ENCODE data around the gene RASA3.

RASA3 gene

GRCh38 chr13:114095486-114095885, 36.9 kb downstream of the RASA3 start:
- peaks cover 5% of the 10 kb centered on the region for H3K9me3 ChIP-seq (ENCODE audit: insufficient read depth, low read length, severe bottlenecking)
- H3K4me2 ChIP-seq (ENCODE audit: insufficient read depth, low read length), result no peak overlapping the region
- ATAC-seq (ENCODE audit: insufficient read depth, low read depth) (no peak), DNase-seq (no peak)
- peaks cover 51% of the 10 kb centered on the region for H4K20me1 ChIP-seq (ENCODE audit: insufficient read depth, low read length)
- peaks cover 72% of the 10 kb centered on the region for H3K79me2 ChIP-seq (ENCODE audit: insufficient read depth, low read length)
- no peaks in the 10 kb centered on the region for H3K36me3 ChIP-seq (ENCODE audit: insufficient read depth, low read length)
- H3K9ac ChIP-seq (ENCODE audit: low read depth, low read length), result no peak overlapping the region
- H3K27me3 ChIP-seq (ENCODE audit: insufficient read depth, low read length, poor library complexity), result no peaks in the 10 kb centered on the region
- no peak for TF ChIP-seq EZH2 (IDR thresholded peaks at IDR 0.05; ENCODE audit: borderline replicate concordance, low read depth, low read length, severe bottlenecking)
- TF ChIP-seq CTCF (IDR thresholded peaks at IDR 0.05; ENCODE audit: borderline replicate concordance, extremely low read depth, low read length, poor library complexity, severe bottlenecking), result no peak
- no peak overlapping the region for H2AFZ ChIP-seq (ENCODE audit: low read depth, low read length)
- H3K27ac ChIP-seq (ENCODE audit: low read length), result no peak overlapping the region
- H3K4me3 ChIP-seq (ENCODE audit: low read depth in 1 of 2, low read length in 2 of 2), result no peak overlapping the region
- H3K4me1 ChIP-seq (ENCODE audit: insufficient read depth, low read length), result no peaks in the 10 kb centered on the region

GRCh38 chr13:114093118-114093517, 39.3 kb downstream of the RASA3 start:
- Histone ChIP-seq H3K4me1 (ENCODE audit: insufficient read depth, low read length) (no peaks in the 10 kb centered on the region), H3K4me3 (ENCODE audit: low read depth in 1 of 2, low read length in 2 of 2) (no peak overlapping the region), H2AFZ (ENCODE audit: low read depth, low read length) (no peak overlapping the region), H3K79me2 (ENCODE audit: insufficient read depth, low read length) (peaks cover 85% of the 10 kb centered on the region), H3K4me2 (ENCODE audit: insufficient read depth, low read length) (no peak overlapping the region), H3K9me3 (ENCODE audit: insufficient read depth, low read length, severe bottlenecking) (peaks cover 5% of the 10 kb centered on the region), H3K27ac (ENCODE audit: low read length) (no peak overlapping the region), H3K27me3 (ENCODE audit: insufficient read depth, low read length, poor library complexity) (no peaks in the 10 kb centered on the region), H4K20me1 (ENCODE audit: insufficient read depth, low read length) (peaks cover 45% of the 10 kb centered on the region), H3K9ac (ENCODE audit: low read depth, low read length) (no peak overlapping the region), H3K36me3 (ENCODE audit: insufficient read depth, low read length) (no peaks in the 10 kb centered on the region)
- no peak for ATAC-seq (ENCODE audit: insufficient read depth, low read depth)
- TF ChIP-seq CTCF (IDR thresholded peaks at IDR 0.05; ENCODE audit: borderline replicate concordance, extremely low read depth, low read length, poor library complexity, severe bottlenecking) (no peak), EZH2 (IDR thresholded peaks at IDR 0.05; ENCODE audit: borderline replicate concordance, low read depth, low read length, severe bottlenecking) (no peak)
- no peak for DNase-seq

- H3K9me3 ChIP-seq (ENCODE audit: insufficient read depth, low read length, severe bottlenecking), result peaks cover 5% of the 10 kb centered on the region
- H3K27ac ChIP-seq (ENCODE audit: low read length), result no peak overlapping the region
- no peaks in the 10 kb centered on the region for H3K4me1 ChIP-seq (ENCODE audit: insufficient read depth, low read length)
- H2AFZ ChIP-seq (ENCODE audit: low read depth, low read length), result no peak overlapping the region
- no peak for TF ChIP-seq EZH2 (IDR thresholded peaks at IDR 0.05; ENCODE audit: borderline replicate concordance, low read depth, low read length, severe bottlenecking)
- no peak for TF ChIP-seq CTCF (IDR thresholded peaks at IDR 0.05; ENCODE audit: borderline replicate concordance, extremely low read depth, low read length, poor library complexity, severe bottlenecking)
- no peaks in the 10 kb centered on the region for H3K36me3 ChIP-seq (ENCODE audit: insufficient read depth, low read length)
- H3K9ac ChIP-seq (ENCODE audit: low read depth, low read length), result no peak overlapping the region
- no peak overlapping the region for H3K4me3 ChIP-seq (ENCODE audit: low read depth in 1 of 2, low read length in 2 of 2)
- no peak for DNase-seq
- no peaks in the 10 kb centered on the region for H3K27me3 ChIP-seq (ENCODE audit: insufficient read depth, low read length, poor library complexity)
- H3K4me2 ChIP-seq (ENCODE audit: insufficient read depth, low read length), result no peak overlapping the region
- H3K79me2 ChIP-seq (ENCODE audit: insufficient read depth, low read length), result peaks cover 85% of the 10 kb centered on the region
- no peak for ATAC-seq (ENCODE audit: insufficient read depth, low read depth)
- H4K20me1 ChIP-seq (ENCODE audit: insufficient read depth, low read length), result peaks cover 40% of the 10 kb centered on the region
Observed at GRCh38 chr13:114092468-114092867, 40.0 kb downstream of the RASA3 start.

GRCh38 chr13:114090476-114090875, 41.9 kb downstream of the RASA3 start:
- Histone ChIP-seq H3K9ac (ENCODE audit: low read depth, low read length) (no peak overlapping the region), H3K9me3 (ENCODE audit: insufficient read depth, low read length, severe bottlenecking) (peaks cover 5% of the 10 kb centered on the region), H3K27ac (ENCODE audit: low read length) (no peak overlapping the region), H3K27me3 (ENCODE audit: insufficient read depth, low read length, poor library complexity) (no peaks in the 10 kb centered on the region), H3K4me2 (ENCODE audit: insufficient read depth, low read length) (no peak overlapping the region), H3K4me1 (ENCODE audit: insufficient read depth, low read length) (no peaks in the 10 kb centered on the region), H2AFZ (ENCODE audit: low read depth, low read length) (no peak overlapping the region), H3K4me3 (ENCODE audit: low read depth in 1 of 2, low read length in 2 of 2) (no peak overlapping the region), H3K36me3 (ENCODE audit: insufficient read depth, low read length) (no peaks in the 10 kb centered on the region), H4K20me1 (ENCODE audit: insufficient read depth, low read length) (peaks cover 25% of the 10 kb centered on the region), H3K79me2 (ENCODE audit: insufficient read depth, low read length) (peaks cover 70% of the 10 kb centered on the region)
- TF ChIP-seq EZH2 (IDR thresholded peaks at IDR 0.05; ENCODE audit: borderline replicate concordance, low read depth, low read length, severe bottlenecking), result no peak
- TF ChIP-seq CTCF (IDR thresholded peaks at IDR 0.05; ENCODE audit: borderline replicate concordance, extremely low read depth, low read length, poor library complexity, severe bottlenecking), result no peak
- DNase-seq, result no peak
- ATAC-seq (ENCODE audit: insufficient read depth, low read depth), result no peak

All from DND-41 (cell line).